LNCAP (cell line): Measurements from ENCODE around the gene MAPKAPK3.

Source experiments
- TF ChIP-seq, protein P1 (sequence below): fragments of 450-650 bp; IDR thresholded peaks from 2 replicates; pipeline ENCODE4 v1.5.1; 2017; ENCODE audit warnings: mild to moderate bottlenecking

Gene MAPKAPK3

DNA sequence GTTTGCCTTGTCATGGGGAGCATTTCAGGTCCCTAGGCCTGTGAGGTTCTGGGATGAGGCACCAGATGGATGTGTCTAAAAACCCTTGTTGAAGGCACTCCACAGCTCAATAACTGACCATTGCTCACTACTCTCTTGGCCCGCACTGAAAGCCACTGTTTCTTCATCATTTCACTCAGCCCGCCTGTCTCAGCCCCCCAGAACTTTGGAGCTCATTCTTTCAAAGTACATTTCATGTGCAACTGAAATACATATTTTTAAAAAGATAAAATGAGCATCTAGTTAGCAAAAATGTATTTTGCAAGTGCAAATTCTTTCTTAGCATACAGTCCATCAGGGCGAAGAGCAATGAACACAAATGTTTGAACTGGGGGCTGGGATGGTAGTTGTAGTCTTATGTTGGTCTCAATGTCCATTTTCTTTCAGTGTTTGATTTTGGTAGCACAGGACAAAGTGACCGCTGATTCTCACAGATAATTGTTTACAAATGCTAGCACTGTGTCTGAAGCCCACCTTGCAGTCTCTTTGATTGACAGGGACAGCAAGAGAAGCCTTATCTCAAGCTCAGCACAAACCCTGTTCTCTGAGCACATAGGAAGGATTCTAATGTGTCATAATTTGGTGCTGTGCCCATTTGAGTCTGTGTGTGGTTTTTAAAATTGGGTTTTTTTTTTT is 28.1 kb upstream of the MAPKAPK3 start:
- TF ChIP-seq, protein P1, sequence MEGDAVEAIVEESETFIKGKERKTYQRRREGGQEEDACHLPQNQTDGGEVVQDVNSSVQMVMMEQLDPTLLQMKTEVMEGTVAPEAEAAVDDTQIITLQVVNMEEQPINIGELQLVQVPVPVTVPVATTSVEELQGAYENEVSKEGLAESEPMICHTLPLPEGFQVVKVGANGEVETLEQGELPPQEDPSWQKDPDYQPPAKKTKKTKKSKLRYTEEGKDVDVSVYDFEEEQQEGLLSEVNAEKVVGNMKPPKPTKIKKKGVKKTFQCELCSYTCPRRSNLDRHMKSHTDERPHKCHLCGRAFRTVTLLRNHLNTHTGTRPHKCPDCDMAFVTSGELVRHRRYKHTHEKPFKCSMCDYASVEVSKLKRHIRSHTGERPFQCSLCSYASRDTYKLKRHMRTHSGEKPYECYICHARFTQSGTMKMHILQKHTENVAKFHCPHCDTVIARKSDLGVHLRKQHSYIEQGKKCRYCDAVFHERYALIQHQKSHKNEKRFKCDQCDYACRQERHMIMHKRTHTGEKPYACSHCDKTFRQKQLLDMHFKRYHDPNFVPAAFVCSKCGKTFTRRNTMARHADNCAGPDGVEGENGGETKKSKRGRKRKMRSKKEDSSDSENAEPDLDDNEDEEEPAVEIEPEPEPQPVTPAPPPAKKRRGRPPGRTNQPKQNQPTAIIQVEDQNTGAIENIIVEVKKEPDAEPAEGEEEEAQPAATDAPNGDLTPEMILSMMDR: no peak

DNA sequence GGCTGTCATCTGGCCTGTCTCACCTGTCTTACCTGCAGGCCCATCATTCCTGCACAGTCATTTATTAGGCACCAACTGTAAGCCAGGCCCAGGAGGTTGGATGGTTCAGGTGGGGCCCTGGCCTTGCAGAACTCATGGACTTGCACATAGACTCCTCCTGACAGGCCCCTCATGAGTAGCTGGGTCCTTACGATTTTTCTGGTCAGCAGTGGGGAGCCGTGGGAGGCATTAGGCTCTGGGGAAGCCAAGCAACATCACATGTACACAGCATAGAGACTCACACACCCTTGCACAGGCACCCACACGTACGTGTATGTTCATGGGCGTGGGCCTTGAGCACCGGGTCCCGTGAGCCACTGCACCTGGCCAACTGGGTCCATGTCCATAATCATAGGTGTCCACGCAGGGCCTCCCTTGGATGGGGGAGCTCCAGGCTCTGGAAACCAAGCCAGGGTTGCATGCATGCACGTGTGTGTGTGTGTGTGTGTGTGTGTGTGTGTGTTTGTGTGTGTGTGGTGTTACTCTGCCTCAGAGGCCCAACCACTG is 25.7 kb upstream of the MAPKAPK3 start:
- TF ChIP-seq, protein P1: no peak

DNA sequence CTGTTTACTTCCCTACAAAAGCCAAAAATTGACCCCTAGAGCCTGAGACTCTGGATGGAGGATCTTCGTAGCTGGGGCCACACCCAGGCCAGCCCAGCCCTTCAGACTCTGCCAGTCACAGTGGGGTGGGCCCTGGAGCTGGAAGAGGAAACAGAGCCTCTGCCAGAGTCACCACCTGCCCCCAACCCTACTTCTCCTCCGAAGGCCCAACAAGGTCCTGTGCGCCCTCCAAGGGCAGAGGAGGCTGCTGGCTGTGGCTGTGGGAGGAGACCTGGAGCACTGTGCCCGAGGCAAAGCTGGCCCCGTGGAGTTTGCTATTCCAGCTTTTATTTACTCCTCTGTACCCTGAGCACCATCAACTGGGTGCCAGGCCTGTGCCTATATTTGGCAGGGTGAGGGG is 24.4 kb upstream of the MAPKAPK3 start:
- TF ChIP-seq, protein P1: no peak

DNA sequence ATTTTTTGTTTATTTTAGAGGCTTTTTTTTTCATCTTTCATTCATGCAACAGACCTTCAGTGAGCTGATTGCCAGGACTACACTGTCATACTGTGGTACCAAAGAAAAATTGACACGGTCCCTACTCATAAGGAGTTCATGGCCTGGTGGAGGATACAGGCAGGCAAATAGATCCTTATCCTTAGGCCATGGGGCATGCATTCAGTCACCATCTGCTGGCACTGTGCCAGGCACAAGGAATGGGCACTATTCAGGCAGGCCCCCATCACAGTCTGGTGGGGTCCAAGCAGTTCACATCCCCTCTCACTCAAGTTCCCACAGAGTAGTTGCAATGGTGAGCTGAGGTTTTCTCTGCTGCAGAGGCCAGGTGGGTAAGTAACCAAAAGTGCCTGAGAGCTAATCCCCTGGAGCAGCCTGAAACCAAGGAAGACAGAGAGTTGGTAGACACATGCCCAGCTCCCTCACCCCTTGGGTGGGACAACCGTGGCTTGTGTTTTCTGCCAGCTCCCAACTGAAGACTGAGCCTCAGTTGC is 22.6 kb upstream of the MAPKAPK3 start:
- TF ChIP-seq, protein P1: no peak

DNA sequence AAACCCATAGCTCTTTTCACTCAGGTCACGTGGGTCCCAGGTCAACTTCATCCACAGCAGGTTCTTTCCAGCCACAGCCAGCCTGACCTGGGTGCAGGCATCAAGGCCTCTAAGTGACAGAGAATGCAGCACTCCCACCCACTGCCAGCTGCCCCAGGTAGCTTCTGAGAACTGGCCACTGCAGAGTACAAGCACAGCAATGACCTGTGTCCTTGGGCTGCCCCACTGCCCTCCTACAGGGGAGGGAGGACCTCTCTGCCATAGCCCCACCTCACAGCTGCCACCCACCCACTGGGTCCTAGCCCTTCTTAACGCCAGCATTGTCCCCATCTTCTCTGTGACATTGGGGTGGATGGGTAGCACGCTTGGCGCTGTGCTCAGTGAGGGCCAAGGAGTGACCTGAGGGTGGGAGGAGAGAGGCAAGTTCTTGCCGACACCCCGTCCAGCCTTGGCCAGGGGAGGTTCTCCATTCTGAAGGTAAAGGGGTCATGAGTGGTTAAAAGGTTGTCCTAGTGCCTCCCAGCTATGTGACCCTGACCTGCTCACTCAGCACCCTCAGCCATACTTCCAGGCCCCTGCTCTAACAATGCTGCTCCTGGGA is 17.7 kb upstream of the MAPKAPK3 start:
- TF ChIP-seq, protein P1: no peak

DNA sequence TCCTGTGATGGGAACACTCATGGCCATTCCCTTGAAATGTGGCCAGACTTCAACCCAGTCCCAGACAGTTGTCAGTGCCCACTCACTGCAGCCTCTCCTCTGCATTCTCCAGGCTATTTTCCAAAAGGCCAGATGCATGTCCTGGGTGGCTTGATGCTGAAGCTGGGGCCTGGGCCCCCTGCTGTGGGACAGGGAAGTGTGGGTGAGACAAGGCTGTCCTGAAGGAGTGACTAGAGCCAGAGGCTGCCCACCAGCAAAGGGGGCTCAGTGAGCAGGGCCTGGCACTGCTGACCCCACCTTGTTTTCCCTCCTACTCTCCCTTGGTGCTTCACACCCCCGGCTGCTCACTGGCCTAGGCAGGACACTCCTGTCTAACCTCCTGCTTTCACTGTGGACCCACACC is 17.2 kb upstream of the MAPKAPK3 start:
- TF ChIP-seq, protein P1: no peak

DNA sequence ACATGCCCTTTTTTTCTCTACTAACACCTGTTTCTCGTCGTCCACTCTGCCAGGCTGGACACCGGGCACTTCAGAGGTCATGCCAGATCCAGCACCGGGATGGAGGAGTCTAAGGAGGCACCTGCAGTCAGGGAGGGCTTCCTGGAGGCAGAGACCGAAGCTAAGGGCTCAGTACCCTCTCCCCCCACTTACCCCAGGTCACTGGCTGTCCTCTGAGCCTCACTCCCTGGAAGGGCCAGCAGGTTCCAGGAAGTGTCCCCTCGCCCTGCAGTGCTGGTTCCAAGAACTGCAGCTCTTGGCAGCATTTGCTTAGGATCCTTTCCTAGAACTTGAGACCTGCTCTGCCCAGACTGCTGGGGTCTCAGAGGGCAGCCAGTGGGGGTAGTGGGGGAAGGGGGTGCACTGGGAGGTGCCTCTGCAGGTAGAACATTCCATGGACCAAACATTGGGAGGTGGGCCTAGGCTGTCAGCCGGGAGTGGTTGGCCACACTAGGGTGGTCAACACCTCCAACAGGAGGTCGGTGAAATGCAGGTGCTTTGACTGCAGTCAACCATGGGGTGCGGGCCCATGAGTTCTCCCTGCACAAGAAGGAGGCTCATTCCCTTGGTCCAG is 16.7 kb upstream of the MAPKAPK3 start:
- TF ChIP-seq, protein P1: no peak
